Endothelial cell of umbilical vein (primary cell): ENCODE results near the gene TUBA4A. TPM values are rescaled to one million over a fixed set of nuclear protein-coding genes. Genes with fewer than 3 reads are reported as not detected.

Experiments used
- BruUV-seq: library from RNA; stranded (reverse); fragments of 400-500 nt; replicated peaks from 2 replicates; lab custom pipeline; 2021; lab: Mats Ljungman, UMichigan
- CTCF ChIA-PET: fragments of 300-600, 350-600 bp; sonication (Branson Sonifier 250); formaldehyde crosslinking; loops from one replicate; lab custom pipeline; 2021; ENCODE audit warnings: antibody characterized with exemption, inconsistent platforms; lab: Charles Lee
- POLR2A ChIA-PET: fragments of 300-600, 350-600 bp; sonication (Branson Sonifier 250); formaldehyde crosslinking; loops from one replicate; lab custom pipeline; 2021; ENCODE audit warnings: antibody characterized with exemption, inconsistent platforms; lab: Charles Lee
- DNase-seq: peaks from one replicate; pipeline ENCODE4 v3.0.0-alpha.2; 2011; ENCODE audit warnings: low read depth, low spot score
- FAIRE-seq: peaks from 2 replicates; lab custom pipeline; 2011; peaks lifted over from hg19 to GRCh38; lab: Jason Lieb, UNC
- H2AFZ ChIP-seq: 2 replicates; pipeline ENCODE4 v1.6.0; 2012; ENCODE audit warnings: low read depth, low read length, control low read depth, inconsistent platforms
- H3K27ac ChIP-seq: 2 replicates; pipeline ENCODE4 v1.5.1; 2011; ENCODE audit warnings: low read depth, mild to moderate bottlenecking, control low read depth, low read length, moderate library complexity; ENCODE audit not compliant: insufficient read depth
- H3K27me3 ChIP-seq, 2 experiments: 2 replicates each; pipeline versions ENCODE4 v1.6.0 to v1.6.1; 2011; ENCODE audit warnings: low read length in 2 of 2, mixed read lengths in 1 of 2; ENCODE audit not compliant: control insufficient read depth in 2 of 2, insufficient read depth in 2 of 2
- H3K36me3 ChIP-seq, 2 experiments: 2 replicates in 1 of 2; 3 replicates in 1 of 2; pipeline ENCODE4 v1.5.1; 2011; ENCODE audit warnings: low read length in 2 of 2, mild to moderate bottlenecking in 1 of 2, moderate library complexity in 1 of 2; ENCODE audit not compliant: control insufficient read depth in 2 of 2, insufficient read depth in 2 of 2; ENCODE audit errors: extremely low read depth in 1 of 2
- H3K4me1 ChIP-seq: 3 replicates; pipeline ENCODE4 v1.5.1; 2011; ENCODE audit warnings: mild to moderate bottlenecking, low read length; ENCODE audit not compliant: control insufficient read depth, insufficient read depth; ENCODE audit errors: extremely low read depth
- H3K4me2 ChIP-seq: 2 replicates; pipeline ENCODE4 v1.6.1; 2011; ENCODE audit warnings: low read length, control low read depth, mixed read lengths; ENCODE audit not compliant: insufficient read depth
- H3K4me3 ChIP-seq, 3 experiments: fragments of 200-600 bp in 1 of 3; sonication (generic), shearing (Covaris generic) in 1 of 3; replicated peaks in 1 of 3; 2 replicates each; pipeline ENCODE4 v1.5.1; 2011 to 2016; ENCODE audit warnings: control low read depth in 3 of 3, low read length in 3 of 3, mild to moderate bottlenecking in 2 of 3, inconsistent platforms in 1 of 3, low read depth in 1 of 3, moderate library complexity in 1 of 3; ENCODE audit not compliant: insufficient read depth in 1 of 3
- H3K79me2 ChIP-seq: 2 replicates; pipeline ENCODE4 v1.6.0; 2012; ENCODE audit warnings: low read length, inconsistent platforms; ENCODE audit not compliant: control insufficient read depth, insufficient read depth
- H3K9ac ChIP-seq: replicated peaks from 2 replicates; pipeline ENCODE3; 2011; ENCODE audit warnings: low read length, control low read depth; ENCODE audit not compliant: insufficient read depth; ENCODE audit errors: extremely low read depth
- H3K9me1 ChIP-seq: replicated peaks from 3 replicates; pipeline ENCODE4 v1.6.0; 2011; ENCODE audit warnings: mild to moderate bottlenecking, low read length; ENCODE audit not compliant: control insufficient read depth, insufficient read depth; ENCODE audit errors: extremely low read depth
- H3K9me3 ChIP-seq: replicated peaks from 2 replicates; pipeline ENCODE4 v1.5.1; 2012; ENCODE audit warnings: low read length, inconsistent platforms; ENCODE audit not compliant: control insufficient read depth, insufficient read depth
- H4K20me1 ChIP-seq: replicated peaks from 2 replicates; pipeline ENCODE3; 2011; ENCODE audit warnings: mild to moderate bottlenecking, low read length; ENCODE audit not compliant: control insufficient read depth, insufficient read depth; ENCODE audit errors: extremely low read depth
- CTCF ChIP-seq, 2 donors: IDR thresholded peaks; 1 replicate in 1 of 2; 2 replicates in 1 of 2; pipeline ENCODE4 v1.5.1; 2011; ENCODE audit warnings: low read length in 2 of 2, mild to moderate bottlenecking in 2 of 2, moderate library complexity in 2 of 2, control low read depth in 1 of 2, inconsistent platforms in 1 of 2, low read depth in 1 of 2; ENCODE audit not compliant: insufficient read depth in 1 of 2; ENCODE audit errors: extremely low read depth in 1 of 2
- EZH2 ChIP-seq: IDR thresholded peaks from 2 replicates; pipeline ENCODE4 v1.6.1; 2012; ENCODE audit warnings: borderline replicate concordance, low read depth, mild to moderate bottlenecking, moderate library complexity, low read length, inconsistent platforms; ENCODE audit not compliant: severe bottlenecking
- FOS ChIP-seq: IDR thresholded peaks from 2 replicates; pipeline ENCODE4 v1.6.1; 2011; ENCODE audit warnings: mild to moderate bottlenecking, low read length, moderate library complexity, borderline replicate concordance; ENCODE audit not compliant: insufficient read depth
- GATA2 ChIP-seq: IDR thresholded peaks from 2 replicates; pipeline ENCODE4 v1.7.0; 2011; ENCODE audit warnings: low read depth, mild to moderate bottlenecking, moderate library complexity, mixed read lengths, low read length; ENCODE audit not compliant: insufficient read length, insufficient read depth
- JUN ChIP-seq: IDR thresholded peaks from 2 replicates; pipeline ENCODE4 v1.6.1; 2011; ENCODE audit warnings: borderline replicate concordance, low read depth; ENCODE audit not compliant: insufficient read length, insufficient read depth
- MAX ChIP-seq: IDR thresholded peaks from 2 replicates; pipeline ENCODE4 v1.6.1; 2011; ENCODE audit not compliant: insufficient read depth, insufficient read length
- MYC ChIP-seq: IDR thresholded peaks from one replicate; pipeline ENCODE4 v1.6.1; 2011; ENCODE audit warnings: mild to moderate bottlenecking, low read depth, low read length
- POLR2A ChIP-seq: IDR thresholded peaks from 2 replicates; pipeline ENCODE4 v1.6.1; 2012; ENCODE audit warnings: low read depth, mild to moderate bottlenecking, control low read depth, low read length
- POLR2AphosphoS5 ChIP-seq: IDR thresholded peaks from 2 replicates; pipeline ENCODE4 v1.6.1; 2012; ENCODE audit warnings: low read depth, mild to moderate bottlenecking, control low read depth, low read length, moderate library complexity; ENCODE audit not compliant: insufficient read depth
- dilution Hi-C: fragments of 300-500 bp; cut with MboI; formaldehyde crosslinking; loops from one replicate; pipeline ENCODE4 v1.15.0; 2019; ENCODE audit warnings: low sequenced_read_pairs; ENCODE audit not compliant: extremely low pct_ligation_motif_present
- intact Hi-C: fragments of 100-400 bp; cut with micrococcal nuclease; formaldehyde crosslinking; loops from one replicate; pipeline ENCODE4 v1.10.0; 2022
- polyA plus RNA-seq, 4 experiments: library from polyadenylated mRNA; depleted of rRNA in 3 of 4; stranded (reverse) in 3 of 4; unstranded in 1 of 4; fragments of >200 nt; gene quantifications; 2 replicates each; pipeline versions ENCODE4 v1.2.1 to v1.2.3, GENCODE V29; 2011 to 2012; ENCODE audit warnings: missing spikeins in 1 of 4
- total RNA-seq: library from RNA; stranded (reverse); gene quantifications from 2 replicates; pipeline ENCODE4 v1.2.3, GENCODE V29; 2021

The TUBA4A gene
- total and polyA plus RNA-seq, 2 donors (not counting 3 experiments of a cell fraction or from before 2014, with no cell fraction given), result 16.5 to 24.8 TPM

- H3K79me2 ChIP-seq, result peaks cover 2% of the 10 kb centered on the region
- no peak for DNase-seq
- POLR2A ChIA-PET, result no interaction called here
- H2AFZ ChIP-seq, result no peak overlapping the region
- no peaks in the 10 kb centered on the region for H4K20me1 ChIP-seq
- intact Hi-C loops, result no loop called here
- H3K9me1 ChIP-seq, result no peaks in the 10 kb centered on the region
- H3K36me3 ChIP-seq, result peaks cover 2 to 35% of the 10 kb centered on the region in 2 experiments
- dilution Hi-C loops, result no loop called here
- BruUV-seq, result no TSS peak
- TF ChIP-seq MAX (no peak), POLR2A (no peak), POLR2AphosphoS5 (no peak), CTCF (IDR thresholded peaks at IDR 0.05; ENCODE audit: extremely low read depth in 1 of 2, insufficient read depth in 1 of 2, low read depth in 1 of 2, low read length in 2 of 2) (no peak), FOS (no peak), GATA2 (no peak), EZH2 (no peak), MYC (no peak), JUN (no peak)
- H3K9ac ChIP-seq, result no peak overlapping the region
- CTCF ChIA-PET, result interaction anchor here (1.0 kb wide), 1 partner anchor 61 kb away, joined by 4 read pairs; no protein-coding TSS in a partner anchor
- peaks cover 6% of the 10 kb centered on the region for H3K4me1 ChIP-seq
- FAIRE-seq, result no peak
- no peak overlapping the region for H3K27ac ChIP-seq
- H3K4me2 ChIP-seq, result no peak overlapping the region
- H3K27me3 ChIP-seq, result no peaks in the 10 kb centered on the region
- no peak overlapping the region for H3K4me3 ChIP-seq
- no peaks in the 10 kb centered on the region for H3K9me3 ChIP-seq
Measured at GRCh38 chr2:219234331-219234730, 19.4 kb downstream of the TUBA4A start.
